Activated naive CD4-positive, alpha-beta T cell treated with anti-CD3 and anti-CD28 coated beads, Interleukin-2, amount 50 U/mL, for 72 hours (primary cell): ENCODE measurements around the gene SLC12A9. TPM values are rescaled to one million over a fixed set of nuclear protein-coding genes. Genes with fewer than 3 reads are reported as not detected.

Source experiments
- ATAC-seq, 2 donors: fragments of 150-1000 bp; cut with Tn5 transposase; 2 replicates each; pipeline ENCODE4 v1.10.0; 2021; ENCODE audit warnings: mild to moderate bottlenecking in 2 of 2, moderate library complexity in 2 of 2
- DNase-seq, 2 donors: peaks; one replicate each; pipeline ENCODE4 v3.0.0; 2021 to 2022; ENCODE audit warnings: low spot score in 2 of 2
- H3K27ac Mint-ChIP-seq, 2 donors: one replicate each; pipeline ENCODE4 v1.8.0; 2022; ENCODE audit warnings: mild to moderate bottlenecking in 2 of 2, mixed read lengths in 2 of 2
- H3K36me3 Mint-ChIP-seq, 2 donors: one replicate each; pipeline ENCODE4 v1.8.0; 2022; ENCODE audit warnings: mixed read lengths in 2 of 2
- H3K9me3 Mint-ChIP-seq, 2 donors: one replicate each; pipeline ENCODE4 v1.8.0; 2022; ENCODE audit warnings: mixed read lengths in 2 of 2
- total RNA-seq, 2 donors: library from RNA; stranded (reverse); gene quantifications; one replicate each; pipeline ENCODE4 v1.2.3, GENCODE V29; 2022

SLC12A9 gene
- total RNA-seq, 2 donors from 2014 or later: 16.7 to 27.7 TPM

DNA sequence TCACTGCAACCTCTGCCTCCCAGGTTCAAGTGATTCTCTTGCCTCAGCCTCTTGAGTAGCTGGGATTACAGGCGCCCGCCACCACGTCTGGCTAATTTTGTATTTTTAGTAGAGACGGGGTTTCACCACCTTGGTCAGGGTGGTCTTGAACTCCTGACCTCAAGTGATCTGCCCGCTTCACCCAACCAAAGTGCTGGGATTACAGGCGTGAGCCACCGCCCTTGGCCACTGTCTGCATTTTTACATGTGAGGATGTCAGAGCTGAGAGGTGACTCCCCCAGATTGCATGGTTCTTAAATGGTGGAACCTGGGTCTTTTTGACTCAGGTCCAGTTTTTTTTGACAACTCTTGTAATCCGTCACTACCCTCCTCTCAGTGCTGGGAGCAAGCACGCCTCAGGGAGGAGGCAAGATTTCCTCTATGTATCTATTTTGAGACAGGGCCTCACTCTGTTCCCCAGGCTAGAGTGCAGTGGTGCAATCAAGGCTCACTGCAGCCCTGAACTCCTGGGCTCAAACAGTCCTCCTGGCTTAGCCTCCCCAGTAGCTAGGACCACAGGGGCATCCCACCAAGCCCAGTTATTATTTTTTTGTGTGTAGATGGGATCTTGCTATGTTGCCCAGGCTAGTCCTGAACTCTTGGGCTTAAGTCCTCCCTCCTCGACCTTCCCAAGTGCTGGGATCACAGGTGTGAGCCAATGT lies 21.2 kb downstream of the SLC12A9 start:
- peaks cover 46 to 49% of the 10 kb centered on the region in 2 donors for H3K36me3 Mint-ChIP-seq
- H3K9me3 Mint-ChIP-seq: no peaks in the 10 kb centered on the region
- ATAC-seq (no peak), DNase-seq (no peak)
- peak overlapping the region; percentile 97 to 99 for H3K27ac Mint-ChIP-seq

DNA sequence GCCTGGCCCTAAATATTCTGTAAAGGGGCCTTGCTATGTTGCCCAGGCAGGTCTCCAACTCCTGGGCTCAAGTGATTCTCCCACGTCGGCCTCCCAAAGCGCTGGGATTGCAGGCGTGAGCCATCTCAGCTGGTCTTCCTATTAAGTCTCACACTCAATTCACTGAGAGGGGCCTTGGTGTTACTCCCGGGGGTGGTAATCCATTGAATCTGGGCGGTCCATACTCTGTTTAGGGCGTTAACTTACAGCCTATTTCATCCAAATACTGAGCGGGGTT lies 21.7 kb downstream of the SLC12A9 start:
- Mint-ChIP-seq H3K36me3 (peaks cover 49 to 50% of the 10 kb centered on the region in 2 donors), H3K27ac (peak overlapping the region; percentile 97 to 99), H3K9me3 (no peaks in the 10 kb centered on the region)
- DNase-seq (no peak), ATAC-seq (no peak)

DNA sequence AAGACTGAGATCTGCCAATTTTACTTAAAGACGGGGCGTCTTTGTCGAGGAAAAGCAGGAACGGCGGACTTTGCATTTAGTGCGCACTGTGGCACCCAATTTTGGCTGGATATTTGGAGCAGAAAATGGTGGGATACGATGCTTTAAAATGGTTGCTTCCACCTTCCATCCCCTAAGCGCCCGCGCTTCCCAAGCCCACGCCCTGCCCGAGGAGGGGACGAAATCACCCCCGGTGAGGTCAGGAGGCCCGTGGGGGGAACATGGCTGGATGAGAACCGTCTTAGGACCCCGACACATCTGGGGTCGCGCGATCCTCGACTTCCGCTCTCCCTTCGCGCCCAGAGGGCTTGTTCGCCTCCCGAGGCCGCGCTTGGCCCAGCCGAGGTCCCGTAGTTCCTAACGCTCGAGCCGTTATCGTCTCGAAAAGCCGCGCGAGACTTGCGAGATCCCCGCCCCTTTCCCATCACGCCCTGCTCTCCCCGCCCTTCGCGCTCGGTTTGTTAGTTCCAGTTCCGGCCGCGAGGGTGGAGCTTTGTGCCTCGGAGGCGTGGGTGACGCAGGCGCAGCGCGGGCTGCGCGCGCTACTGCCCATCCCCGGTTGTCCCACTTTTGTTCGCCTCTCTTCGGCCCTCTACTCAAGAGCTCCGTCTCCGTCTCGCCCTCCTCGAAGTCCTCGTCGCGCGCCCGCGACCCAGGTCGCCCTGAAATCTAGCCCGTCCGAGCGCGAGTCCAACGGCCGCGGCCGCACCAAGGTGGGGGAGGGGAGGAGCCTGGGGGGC lies 22.3 kb downstream of the SLC12A9 start, which contains the start of gene SRRT:
Gene SRRT (plus strand): TSS at position 527 of the 779 bp plus-strand sequence. CDS start 488 bp downstream, outside the sequence.
- Mint-ChIP-seq H3K36me3 (peaks cover 52% of the 10 kb centered on the region in 2 donors), H3K9me3 (no peaks in the 10 kb centered on the region), H3K27ac (peak within 1 kb of the TSS; percentile 97 to 99)
- DNase-seq: peak; percentile 98
- peak; percentile 95 to 97 for ATAC-seq

DNA sequence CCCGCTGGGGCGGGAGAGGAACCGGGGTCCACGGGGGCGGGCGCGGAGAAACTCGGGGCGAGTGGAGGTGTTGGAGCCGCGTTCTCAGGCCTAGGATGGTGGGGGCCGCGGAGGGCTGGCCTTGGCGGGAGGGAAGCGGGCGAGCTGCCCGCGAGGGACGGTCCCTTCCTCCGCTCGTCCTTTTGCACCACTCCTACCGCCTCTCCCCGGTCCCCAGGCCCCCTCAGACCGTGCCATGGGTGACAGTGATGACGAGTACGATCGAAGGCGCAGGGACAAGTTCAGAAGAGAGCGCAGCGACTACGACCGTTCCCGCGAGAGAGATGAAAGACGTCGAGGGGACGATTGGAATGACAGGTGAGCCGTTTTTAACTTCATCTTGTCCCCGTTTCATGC lies 22.8 kb downstream of the SLC12A9 start:
- H3K9me3 Mint-ChIP-seq: no peaks in the 10 kb centered on the region
- peaks cover 55 to 58% of the 10 kb centered on the region in 2 donors for H3K36me3 Mint-ChIP-seq
- DNase-seq (no peak), ATAC-seq (peak; percentile 52 to 67)
- H3K27ac Mint-ChIP-seq: peak overlapping the region; percentile 97 to 99

- no peak for ATAC-seq
- H3K36me3 Mint-ChIP-seq: peaks cover 67 to 70% of the 10 kb centered on the region in 2 donors
- H3K27ac Mint-ChIP-seq: peak overlapping the region in 1 of 2 donors; percentile 92
- H3K9me3 Mint-ChIP-seq: no peaks in the 10 kb centered on the region
- no peak for DNase-seq
Observed at GRCh38 chr7:100878013-100878412, 25.5 kb downstream of the SLC12A9 start.

DNA sequence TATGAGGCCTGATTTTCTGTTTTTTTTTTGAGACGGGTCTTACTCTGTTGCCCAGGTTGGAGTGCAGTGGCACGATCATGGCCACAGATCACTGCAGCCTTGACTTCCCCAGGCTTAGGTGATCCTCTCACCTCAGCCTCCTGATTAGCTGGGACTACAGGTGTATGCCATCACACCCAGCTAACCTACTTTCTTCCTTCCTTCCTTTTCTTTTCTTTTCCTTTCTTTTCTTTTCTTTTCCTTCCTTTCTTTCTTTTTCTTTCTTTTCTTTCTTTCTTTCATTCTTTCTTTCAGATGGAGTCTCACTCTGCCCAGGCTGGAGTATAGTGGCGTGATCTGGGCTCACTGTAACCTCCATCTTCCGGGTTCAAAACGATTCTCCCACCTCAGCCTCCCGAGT lies 26.2 kb downstream of the SLC12A9 start:
- ATAC-seq (no peak), DNase-seq (no peak)
- no peaks in the 10 kb centered on the region for H3K9me3 Mint-ChIP-seq
- peak overlapping the region; percentile 46 to 92 for H3K27ac Mint-ChIP-seq
- H3K36me3 Mint-ChIP-seq: peaks cover 65 to 67% of the 10 kb centered on the region in 2 donors

DNA sequence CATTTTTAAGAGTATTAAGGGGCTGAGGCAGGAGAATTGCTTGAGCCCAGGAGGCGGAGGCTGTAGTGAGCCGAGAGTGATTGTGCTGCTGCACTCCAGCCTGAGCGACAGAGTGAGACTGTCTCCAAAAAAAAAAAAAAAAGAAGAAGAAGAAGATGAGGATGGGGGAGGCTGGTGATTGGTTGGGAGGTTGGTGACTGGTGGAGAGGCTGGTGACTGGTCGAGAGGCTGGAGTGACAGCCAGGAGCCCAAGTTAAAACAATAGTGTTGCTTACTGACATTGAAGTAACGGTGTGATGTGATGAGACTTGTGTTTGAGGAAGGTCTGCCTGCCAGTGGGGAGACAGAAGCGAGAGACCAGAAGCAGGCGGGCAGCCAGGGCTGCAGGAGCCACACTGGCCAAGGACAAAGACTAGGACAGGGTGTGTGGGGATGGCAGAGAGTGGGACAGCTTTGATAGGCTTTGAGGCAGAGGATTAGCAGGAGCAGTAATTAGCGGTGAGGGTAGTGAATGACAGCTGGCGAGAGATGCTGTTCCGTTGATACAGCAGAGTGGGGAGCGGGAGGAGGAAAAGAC lies 27.3 kb downstream of the SLC12A9 start:
- no peak for ATAC-seq
- no peak for DNase-seq
- Mint-ChIP-seq H3K9me3 (no peaks in the 10 kb centered on the region), H3K27ac (peak overlapping the region; percentile 70 to 95), H3K36me3 (peaks cover 54 to 64% of the 10 kb centered on the region in 2 donors)

DNA sequence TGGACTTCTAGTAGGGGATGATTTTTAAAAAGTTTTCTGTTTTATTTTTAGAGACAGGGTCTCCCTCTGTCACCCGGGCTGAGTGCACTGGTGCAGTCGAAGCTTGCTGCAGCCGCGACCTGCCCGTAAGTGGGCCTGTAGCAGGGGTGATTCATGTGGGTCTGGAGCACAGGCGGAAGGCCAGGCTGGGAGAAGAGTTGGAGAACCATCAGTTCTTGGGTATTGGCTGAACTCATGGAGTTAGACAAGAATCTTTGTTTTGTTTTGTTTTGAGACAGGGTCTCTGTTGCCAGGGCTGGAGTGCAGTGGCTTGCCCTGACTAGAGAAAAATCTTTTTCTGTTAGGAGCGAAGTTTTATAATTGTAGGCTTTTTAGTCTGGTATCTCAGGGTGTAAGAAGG lies 28.1 kb downstream of the SLC12A9 start:
- no peak for DNase-seq
- Mint-ChIP-seq H3K27ac (peak overlapping the region; percentile 70 to 77), H3K36me3 (peaks cover 45 to 63% of the 10 kb centered on the region in 2 donors), H3K9me3 (no peaks in the 10 kb centered on the region)
- no peak for ATAC-seq

- H3K9me3 Mint-ChIP-seq: no peaks in the 10 kb centered on the region
Observed at GRCh38 chr7:100881136-100881535, 28.6 kb downstream of the SLC12A9 start.

GRCh38 chr7:100882201-100882600 lies 29.7 kb downstream of the SLC12A9 start:
- DNase-seq (no peak), ATAC-seq (no peak)
- Mint-ChIP-seq H3K27ac (peak overlapping the region; percentile 55 to 62), H3K36me3 (peaks cover 36 to 65% of the 10 kb centered on the region in 2 donors), H3K9me3 (no peaks in the 10 kb centered on the region)

More at GRCh38 chr7:100881136-100881535, 28.6 kb downstream of the SLC12A9 start:
- peaks cover 40 to 63% of the 10 kb centered on the region in 2 donors for H3K36me3 Mint-ChIP-seq
- H3K27ac Mint-ChIP-seq: peak overlapping the region in 1 of 2 donors; percentile 55
- ATAC-seq: no peak
- no peak for DNase-seq

- no peaks in the 10 kb centered on the region for H3K9me3 Mint-ChIP-seq
- ATAC-seq (no peak), DNase-seq (no peak)
- H3K27ac Mint-ChIP-seq: peak overlapping the region; percentile 59 to 93
- H3K36me3 Mint-ChIP-seq: peaks cover 38 to 72% of the 10 kb centered on the region in 2 donors
Observed at GRCh38 chr7:100882785-100883526, 30.4 kb downstream of the SLC12A9 start.

- Mint-ChIP-seq H3K9me3 (no peaks in the 10 kb centered on the region), H3K27ac (peak overlapping the region; percentile 73 to 90), H3K36me3 (peaks cover 29 to 70% of the 10 kb centered on the region in 2 donors)
- ATAC-seq: no peak
- DNase-seq: no peak
Observed at GRCh38 chr7:100884736-100885439, 32.4 kb downstream of the SLC12A9 start.

- Mint-ChIP-seq H3K9me3 (no peaks in the 10 kb centered on the region), H3K36me3 (peaks cover 22 to 65% of the 10 kb centered on the region in 2 donors), H3K27ac (peak overlapping the region; percentile 73 to 90)
- ATAC-seq (no peak), DNase-seq (no peak)
Observed at GRCh38 chr7:100885440-100886141, 33.1 kb downstream of the SLC12A9 start.

DNA sequence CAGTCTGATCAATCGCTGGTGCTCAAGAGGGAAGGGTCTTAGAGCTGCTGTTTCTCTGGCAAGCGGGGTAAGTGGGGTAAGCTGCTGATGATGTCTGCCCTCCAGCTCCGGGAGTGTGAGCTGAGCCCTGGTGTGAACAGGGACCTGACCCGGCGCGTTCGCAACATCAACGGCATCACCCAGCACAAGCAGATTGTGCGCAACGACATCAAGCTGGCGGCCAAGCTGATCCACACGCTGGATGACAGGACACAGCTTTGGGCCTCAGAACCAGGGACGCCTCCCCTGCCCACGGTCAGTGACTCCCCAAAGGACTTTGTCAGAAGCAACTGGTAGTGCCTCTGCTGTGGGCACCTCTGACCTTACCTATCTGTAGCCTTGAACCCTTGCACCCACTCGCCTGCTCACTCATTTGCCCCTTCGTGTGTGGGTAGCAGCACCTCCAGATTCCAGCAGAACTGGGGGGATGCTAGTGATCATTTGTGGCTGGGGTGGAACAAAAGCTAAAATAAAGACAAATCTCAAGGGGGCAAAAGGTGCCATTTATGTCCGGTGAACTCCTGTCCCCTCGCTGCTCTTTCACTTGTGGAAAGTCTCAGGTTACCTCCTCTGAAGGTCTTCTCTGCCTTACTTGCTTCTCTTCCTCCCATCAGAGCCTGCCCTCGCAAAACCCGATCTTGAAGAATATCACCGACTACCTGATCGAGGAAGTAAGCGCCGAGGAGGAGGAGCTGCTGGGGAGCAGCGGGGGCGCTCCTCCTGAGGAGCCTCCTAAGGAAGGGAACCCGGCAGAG lies 33.8 kb downstream of the SLC12A9 start:
- ATAC-seq: no peak
- Mint-ChIP-seq H3K9me3 (no peaks in the 10 kb centered on the region), H3K36me3 (peaks cover 16 to 61% of the 10 kb centered on the region in 2 donors), H3K27ac (peak overlapping the region; percentile 73 to 97)
- no peak for DNase-seq
